G401 (cell line): ENCODE measurements around the gene TTC32. TPM values are rescaled to one million over a fixed set of nuclear protein-coding genes. Genes with fewer than 3 reads are reported as not detected.

Source experiments
- DNase-seq: peaks from one replicate; pipeline ENCODE4 v3.0.0-alpha.2; 2015; ENCODE audit warnings: low spot score
- in situ Hi-C: cut with HindIII; loops from 2 replicates; pipeline ENCODE4 v1.10.0; 2016; ENCODE audit warnings: low sequenced_read_pairs, mixed read lengths
- total RNA-seq: library from RNA; depleted of rRNA; stranded (reverse); fragments of >200 nt; shearing (Covaris generic); gene quantifications from 2 replicates; pipeline ENCODE4 v1.2.3, GENCODE V29; 2014; rRNA removed

Gene TTC32
- total RNA-seq, 1 experiment from 2014 or later = 9.0 TPM

DNA sequence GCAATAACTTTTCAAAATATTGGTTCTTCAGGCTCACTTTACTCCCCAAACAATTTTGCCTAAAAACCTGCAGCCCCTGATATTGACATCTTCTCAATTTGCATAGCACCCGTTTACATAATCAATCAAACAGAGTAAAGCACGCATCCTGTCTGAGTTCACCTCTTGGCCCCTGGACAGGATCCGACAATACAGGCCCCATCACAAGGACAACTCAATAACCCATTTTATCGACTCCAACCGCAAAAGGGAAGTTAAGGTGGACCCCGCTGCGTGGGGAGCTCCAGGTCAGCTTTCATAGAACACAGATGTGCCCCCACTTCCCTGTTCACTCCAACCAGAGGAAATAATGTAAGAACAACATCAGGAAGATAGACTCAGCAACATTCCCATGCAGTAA lies 44.7 kb downstream of the TTC32 start:
- in situ Hi-C loops = no loop called here

DNA sequence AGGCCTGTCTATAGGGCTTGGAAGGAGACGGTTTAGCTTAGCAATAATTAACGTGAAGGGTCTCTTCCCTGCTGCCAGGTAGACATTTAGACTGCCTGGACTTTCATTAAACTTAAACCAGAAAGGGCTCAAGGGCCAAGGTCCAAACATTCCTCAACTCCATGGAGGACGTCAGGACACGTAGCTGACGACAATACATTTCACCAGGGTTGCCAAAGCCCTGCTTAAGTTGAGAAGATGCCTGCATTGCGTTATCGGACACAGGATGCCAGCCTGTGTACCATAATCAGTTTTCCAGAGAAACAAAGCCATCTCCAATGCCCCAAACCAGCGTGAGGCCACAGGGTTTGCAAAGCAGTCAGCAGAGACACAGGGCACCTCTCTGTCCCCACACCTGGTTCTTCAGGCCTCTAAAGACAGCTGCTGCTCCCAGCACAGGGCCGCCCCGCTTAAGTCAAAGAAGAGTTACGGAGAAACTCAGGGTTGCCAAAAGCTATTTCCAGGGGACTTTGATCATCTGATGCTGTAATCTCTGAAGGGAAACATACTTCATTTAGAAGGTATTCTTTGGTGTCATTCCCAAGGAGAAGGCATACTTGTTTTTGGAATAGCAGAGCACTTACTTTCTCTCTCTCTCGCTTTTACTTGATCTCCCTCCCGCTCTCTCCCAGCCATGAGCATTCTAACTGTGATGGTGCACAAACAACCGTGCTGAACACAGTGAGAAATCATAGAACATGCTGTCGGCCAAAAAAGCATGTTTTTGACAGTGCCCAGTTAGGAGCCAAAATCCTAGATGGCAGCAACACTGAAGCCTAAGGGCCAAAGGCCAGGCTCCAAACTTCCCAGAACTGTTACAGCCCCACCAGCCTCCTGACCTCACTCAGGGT lies 46.0 kb downstream of the TTC32 start:
- no peak for DNase-seq
- in situ Hi-C loops = no loop called here

More for the DNA sequence above, 44.7 kb downstream of the TTC32 start:
- DNase-seq = no peak

DNA sequence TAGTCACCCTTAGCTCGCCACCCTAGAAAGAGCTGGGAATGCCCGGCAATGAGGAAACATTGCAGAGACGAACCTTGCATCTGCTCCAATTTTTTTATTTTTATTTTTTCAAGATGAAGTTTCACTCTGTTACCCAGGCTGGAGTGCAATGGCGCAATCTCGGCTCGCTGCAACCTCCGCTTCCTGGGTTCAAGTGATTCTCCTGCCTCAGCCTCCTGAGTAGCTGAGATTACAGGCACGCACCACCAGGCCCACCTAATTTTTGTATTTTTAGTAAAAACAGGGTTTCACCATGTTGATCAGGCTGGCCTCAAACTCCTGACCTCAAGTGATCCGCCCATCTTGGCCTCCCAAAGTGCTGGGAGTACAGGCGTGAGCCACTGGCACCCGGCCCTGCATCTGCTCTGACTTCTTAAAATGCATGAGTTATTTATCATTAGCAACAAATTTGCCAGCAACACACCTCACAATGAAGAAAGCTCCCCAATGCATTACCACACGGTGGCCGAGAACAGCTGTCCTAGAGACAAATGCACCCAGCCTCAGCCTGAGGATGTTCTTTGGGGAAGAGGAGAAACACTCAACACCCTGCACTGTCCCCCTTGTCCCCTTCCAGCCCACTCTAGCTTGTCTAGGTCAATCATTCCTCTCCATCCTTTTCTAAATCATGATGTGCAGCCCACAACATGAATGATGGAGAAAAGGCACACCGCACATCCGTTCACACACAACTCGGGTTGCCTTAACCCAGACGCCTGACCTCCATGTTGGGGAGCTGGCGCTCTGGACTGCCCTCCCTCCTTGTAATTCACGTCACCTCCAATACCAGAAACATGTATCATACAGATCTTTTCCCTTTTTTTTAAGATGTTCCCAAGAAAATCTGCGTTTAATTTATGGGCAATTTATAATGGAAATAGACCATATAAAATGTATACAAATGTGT lies 46.9 kb downstream of the TTC32 start:
- in situ Hi-C loops = no loop called here
- DNase-seq = no peak

DNA sequence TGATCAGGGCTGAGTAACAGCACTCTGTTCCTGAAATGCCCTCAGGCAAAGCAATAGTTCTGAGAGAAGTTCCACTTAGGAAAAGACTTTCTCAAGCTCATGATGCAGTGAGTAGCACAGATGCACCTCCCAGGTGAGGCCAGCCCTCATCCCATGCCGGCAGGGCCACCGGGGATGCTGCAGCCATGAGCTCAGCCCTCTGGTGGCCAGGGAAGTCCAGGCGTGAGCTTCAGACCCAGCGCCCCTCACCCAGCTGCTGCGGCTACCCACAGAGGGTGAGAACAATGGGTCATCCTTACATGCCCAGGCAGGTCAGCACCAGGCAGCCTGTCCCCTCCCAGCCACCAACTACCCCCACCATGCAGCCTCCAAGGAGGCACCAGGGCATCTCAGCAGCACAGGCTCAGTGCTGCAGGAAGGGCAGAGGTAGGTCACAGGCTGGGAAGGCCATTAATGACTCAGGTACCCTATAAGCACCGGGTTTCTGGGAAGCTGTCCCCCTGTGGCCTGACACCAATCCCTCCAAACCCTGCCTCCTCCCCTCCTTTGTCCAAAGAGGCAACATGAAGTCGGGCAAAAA lies 50.6 kb downstream of the TTC32 start:
- in situ Hi-C loops = no loop called here
- DNase-seq = no peak

DNA sequence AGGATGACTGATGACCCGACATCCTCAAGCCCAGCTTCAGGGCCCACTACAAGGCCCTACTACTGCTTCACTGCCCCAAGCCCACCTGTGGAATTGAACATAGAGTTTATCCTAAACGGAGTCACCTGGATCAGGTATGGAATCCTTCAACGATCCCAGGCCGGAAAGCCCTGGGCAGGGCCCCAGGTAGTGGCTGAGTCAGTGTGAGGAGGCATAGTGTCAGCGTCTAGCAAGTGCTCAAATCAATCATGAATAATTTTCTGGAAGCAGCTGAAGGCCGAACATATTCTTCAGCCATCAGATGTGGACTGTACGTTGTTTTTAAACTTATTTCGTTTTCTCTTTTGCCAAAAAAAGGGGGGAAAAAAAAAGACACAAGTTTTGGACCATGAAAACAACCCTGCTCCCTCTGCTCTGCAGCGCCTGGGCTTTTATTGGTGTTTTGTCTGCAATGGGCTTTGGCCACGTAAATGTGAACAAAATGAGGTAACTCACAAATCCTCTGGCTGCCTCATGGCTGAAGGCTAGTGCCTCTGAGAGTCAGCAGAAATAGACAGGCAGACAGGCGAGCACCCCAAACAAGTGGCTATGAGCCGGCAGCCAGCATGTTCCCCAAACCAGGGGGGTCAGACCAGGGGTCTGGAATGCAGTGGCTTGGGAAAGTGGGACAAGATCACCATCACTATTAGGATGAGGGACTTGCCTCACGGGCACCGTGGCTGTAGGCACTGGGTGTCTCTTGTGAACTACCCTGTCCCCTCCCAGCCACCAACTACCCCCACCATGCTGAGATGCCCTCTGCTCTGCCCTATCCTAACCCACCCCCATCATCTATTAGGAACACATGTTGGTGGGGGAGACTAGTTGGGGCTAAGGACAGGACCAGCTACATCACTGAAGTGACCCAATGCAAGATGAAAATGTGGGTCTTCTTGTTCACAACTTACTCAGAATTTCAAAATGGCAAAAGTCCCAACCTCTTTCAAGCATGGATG lies 51.4 kb downstream of the TTC32 start:
- in situ Hi-C loops = no loop called here
- no peak for DNase-seq

DNA sequence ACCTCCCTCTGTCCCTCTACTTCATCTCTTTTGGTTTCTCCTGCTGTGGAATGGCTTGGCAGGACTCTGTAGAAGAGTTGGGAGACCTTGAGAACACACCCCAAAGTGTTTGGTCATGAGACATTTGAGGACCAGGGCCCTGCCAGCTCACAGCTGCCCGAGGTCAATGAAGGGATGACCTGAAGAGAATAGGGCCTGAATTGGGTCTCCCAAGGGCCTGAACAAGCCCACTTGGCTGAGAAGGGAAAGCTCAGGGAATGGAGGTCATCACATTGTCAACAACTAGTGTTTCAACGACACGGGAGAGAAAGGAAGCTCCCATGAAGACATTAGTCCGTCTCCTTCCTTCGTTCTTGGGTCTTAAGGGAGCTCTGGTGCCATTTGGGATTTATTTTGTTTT lies 52.8 kb downstream of the TTC32 start:
- DNase-seq = no peak
- in situ Hi-C loops = no loop called here

DNA sequence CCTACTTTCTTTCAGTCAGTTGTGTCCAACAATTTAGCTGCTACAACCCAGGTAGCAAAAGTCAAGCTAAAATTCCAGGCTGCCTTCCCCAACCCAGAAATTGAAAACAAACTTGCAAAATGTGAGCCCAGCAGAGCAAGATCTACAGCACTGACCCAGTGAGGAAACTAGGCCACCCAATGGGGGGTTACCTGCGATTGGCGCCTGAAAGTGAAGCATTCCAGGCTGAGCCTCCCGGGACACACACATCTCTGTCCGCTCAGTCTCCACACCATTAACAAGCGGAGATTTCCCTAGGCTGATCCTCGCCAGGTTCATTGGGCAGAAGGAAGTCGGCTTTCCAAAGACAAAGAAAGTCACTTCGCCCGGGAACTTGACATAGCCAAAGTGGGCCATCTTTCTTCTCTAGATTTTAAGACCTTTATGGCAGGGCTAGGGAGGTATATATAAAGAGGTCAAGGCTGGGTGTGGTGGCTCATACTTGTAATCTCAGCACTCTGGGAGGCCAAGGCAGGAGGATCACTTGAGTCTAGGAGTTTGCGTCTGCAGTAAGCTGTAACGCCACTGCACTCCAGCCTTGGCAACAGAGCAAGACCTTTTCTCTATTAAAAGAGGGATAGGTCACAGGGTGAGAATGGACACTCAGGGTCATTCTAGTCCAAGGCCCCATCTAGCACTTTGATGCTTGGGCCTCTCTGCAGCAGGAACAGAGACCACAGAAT lies 53.6 kb downstream of the TTC32 start:
- in situ Hi-C loops = no loop called here
- DNase-seq = no peak

DNA sequence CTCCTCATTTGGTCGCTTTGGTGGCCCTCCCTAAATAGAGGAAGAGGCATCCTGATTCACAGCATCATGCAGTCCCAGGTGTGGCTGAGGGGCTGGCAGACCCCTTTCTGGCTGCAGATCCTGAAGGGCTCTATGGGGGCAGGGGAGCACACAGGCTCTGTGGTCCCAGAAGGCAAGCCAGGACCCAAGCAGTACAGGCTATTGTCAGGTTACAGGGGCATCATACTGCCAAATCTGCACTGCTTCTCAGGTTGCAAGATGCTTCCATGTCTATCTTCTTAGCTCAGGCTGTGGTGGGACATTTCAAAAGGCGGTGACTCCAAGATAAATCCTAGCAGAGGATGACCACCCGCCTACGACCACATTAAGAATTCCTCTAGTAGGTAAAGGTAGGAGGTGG lies 54.3 kb downstream of the TTC32 start:
- in situ Hi-C loops = no loop called here
- DNase-seq = no peak

Other genes with a start within 250 kb of the TTC32 start
- gene WDR35, start 88.1 kb upstream of the TTC32 start, total RNA-seq = 16.7 and 22.8 TPM in 2 replicates
- not detected in 2 replicates for gene MATN3, start 110.7 kb upstream of the TTC32 start, total RNA-seq
- 82.0 and 98.8 TPM in 2 replicates for gene LAPTM4A, start 149.6 kb upstream of the TTC32 start, total RNA-seq